ENCODE results near the gene TEX14.

Gene TEX14

GRCh38 chr17:58570758-58571157 lies 121.1 kb downstream of the TEX14 start:
- no peaks in the 10 kb centered on the region for H3K27me3 ChIP-seq (replicated peaks; ENCODE audit: control insufficient read depth, insufficient read depth, low read length)
- H3K4me3 ChIP-seq (replicated peaks; ENCODE audit: low read depth, low read length): no peak overlapping the region
- H3K36me3 ChIP-seq (ENCODE audit: control insufficient read depth, insufficient read depth, low read length): no peaks in the 10 kb centered on the region
- TF ChIP-seq CTCF (IDR thresholded peaks at IDR 0.05; ENCODE audit: insufficient read depth, low read length, poor library complexity, severe bottlenecking): no peak
- DNase-seq (ENCODE audit: extremely low read depth, insufficient read length): no peak

- H3K4me3 ChIP-seq (replicated peaks; ENCODE audit: low read depth, low read length): no peak overlapping the region
- no peak for DNase-seq (ENCODE audit: extremely low read depth, insufficient read length)
- H3K27me3 ChIP-seq (replicated peaks; ENCODE audit: control insufficient read depth, insufficient read depth, low read length): no peaks in the 10 kb centered on the region
- TF ChIP-seq CTCF (IDR thresholded peaks at IDR 0.05; ENCODE audit: insufficient read depth, low read length, poor library complexity, severe bottlenecking): no peak
- H3K36me3 ChIP-seq (ENCODE audit: control insufficient read depth, insufficient read depth, low read length): no peaks in the 10 kb centered on the region
These were observed 122.6 kb downstream of the TEX14 start for GRCh38 chr17:58569196-58569595.

GRCh38 chr17:58568044-58568799 lies 123.6 kb downstream of the TEX14 start:
- Histone ChIP-seq H3K4me3 (replicated peaks; ENCODE audit: low read depth, low read length) (no peak overlapping the region), H3K36me3 (ENCODE audit: control insufficient read depth, insufficient read depth, low read length) (no peaks in the 10 kb centered on the region), H3K27me3 (replicated peaks; ENCODE audit: control insufficient read depth, insufficient read depth, low read length) (no peaks in the 10 kb centered on the region)
- DNase-seq (ENCODE audit: extremely low read depth, insufficient read length): no peak
- TF ChIP-seq CTCF (IDR thresholded peaks at IDR 0.05; ENCODE audit: insufficient read depth, low read length, poor library complexity, severe bottlenecking): no peak

GRCh38 chr17:58565389-58566311 lies 126.2 kb downstream of the TEX14 start:
- no peak for DNase-seq (ENCODE audit: extremely low read depth, insufficient read length)
- Histone ChIP-seq H3K4me3 (replicated peaks; ENCODE audit: low read depth, low read length) (no peak overlapping the region), H3K36me3 (ENCODE audit: control insufficient read depth, insufficient read depth, low read length) (no peaks in the 10 kb centered on the region), H3K27me3 (replicated peaks; ENCODE audit: control insufficient read depth, insufficient read depth, low read length) (no peaks in the 10 kb centered on the region)
- TF ChIP-seq CTCF (IDR thresholded peaks at IDR 0.05; ENCODE audit: insufficient read depth, low read length, poor library complexity, severe bottlenecking): no peak

- H3K36me3 ChIP-seq (ENCODE audit: control insufficient read depth, insufficient read depth, low read length): no peaks in the 10 kb centered on the region
- DNase-seq (ENCODE audit: extremely low read depth, insufficient read length): no peak
- H3K27me3 ChIP-seq (replicated peaks; ENCODE audit: control insufficient read depth, insufficient read depth, low read length): no peaks in the 10 kb centered on the region
- no peak overlapping the region for H3K4me3 ChIP-seq (replicated peaks; ENCODE audit: low read depth, low read length)
- TF ChIP-seq CTCF (IDR thresholded peaks at IDR 0.05; ENCODE audit: insufficient read depth, low read length, poor library complexity, severe bottlenecking): no peak
These were observed 126.9 kb downstream of the TEX14 start for GRCh38 chr17:58564971-58565370.
